Erythroblast (primary cell): ENCODE results near the gene ITPKC.

Source experiments
- GATA1 ChIP-seq: IDR thresholded peaks from 2 replicates; pipeline ENCODE4 v1.6.1; 2011; ENCODE audit warnings: low read depth, mild to moderate bottlenecking, control low read depth, low read length, moderate library complexity
- POLR2A ChIP-seq: IDR thresholded peaks from 2 replicates; pipeline ENCODE4 v1.6.1; 2011; ENCODE audit warnings: mild to moderate bottlenecking, low read length

DNA sequence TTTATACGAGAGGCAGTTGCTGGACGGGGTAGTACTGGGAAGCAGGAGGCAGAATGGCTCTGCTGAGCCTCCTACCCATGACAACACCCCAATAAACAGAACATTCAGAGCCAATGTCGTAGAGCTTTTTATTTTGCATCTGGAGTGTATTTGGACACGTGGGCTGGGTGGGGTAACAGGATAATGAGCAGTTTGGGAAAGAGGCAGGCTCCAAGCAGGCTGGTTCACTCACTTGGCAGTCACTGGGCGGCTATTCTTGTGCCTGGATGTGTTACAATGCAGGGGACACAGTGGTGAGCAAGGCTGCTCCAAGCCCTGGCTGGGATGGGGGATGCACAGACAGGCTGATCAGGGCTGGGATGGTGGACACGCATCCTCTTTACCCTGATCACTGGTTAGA, 23.8 kb downstream of the ITPKC start:
- TF ChIP-seq POLR2A, result peak; percentile 10
- TF ChIP-seq GATA1, result no peak
